Adipocyte (in vitro differentiated cells): ENCODE data around the gene TEK.

ENCODE experiments used
- DNase-seq: peaks from one replicate; pipeline ENCODE4 v3.0.0-alpha.2; 2015; ENCODE audit warnings: low read depth
- H3K27me3 ChIP-seq: replicated peaks from 2 replicates; pipeline ENCODE4 v1.7.0; 2013; ENCODE audit warnings: mild to moderate bottlenecking, low read length, moderate library complexity; ENCODE audit not compliant: control insufficient read depth, insufficient read depth
- H3K36me3 ChIP-seq: 2 replicates; pipeline ENCODE4 v1.7.0; 2013; ENCODE audit warnings: low read length, mild to moderate bottlenecking, moderate library complexity; ENCODE audit not compliant: control insufficient read depth, insufficient read depth, severe bottlenecking
- H3K4me1 ChIP-seq: 2 replicates; pipeline ENCODE4 v1.7.0; 2013; ENCODE audit warnings: mild to moderate bottlenecking, low read length, moderate library complexity; ENCODE audit not compliant: control insufficient read depth, insufficient read depth
- H3K4me3 ChIP-seq: 2 replicates; pipeline ENCODE4 v1.7.0; 2013; ENCODE audit warnings: mild to moderate bottlenecking, low read length, moderate library complexity
- H3K9ac ChIP-seq: 2 replicates; pipeline ENCODE4 v1.7.0; 2013; ENCODE audit warnings: mild to moderate bottlenecking, low read length, moderate library complexity
- H3K9me3 ChIP-seq: 2 replicates; pipeline ENCODE4 v1.7.0; 2013; ENCODE audit warnings: mild to moderate bottlenecking, low read length, moderate library complexity; ENCODE audit not compliant: control insufficient read depth

The TEK gene

DNA sequence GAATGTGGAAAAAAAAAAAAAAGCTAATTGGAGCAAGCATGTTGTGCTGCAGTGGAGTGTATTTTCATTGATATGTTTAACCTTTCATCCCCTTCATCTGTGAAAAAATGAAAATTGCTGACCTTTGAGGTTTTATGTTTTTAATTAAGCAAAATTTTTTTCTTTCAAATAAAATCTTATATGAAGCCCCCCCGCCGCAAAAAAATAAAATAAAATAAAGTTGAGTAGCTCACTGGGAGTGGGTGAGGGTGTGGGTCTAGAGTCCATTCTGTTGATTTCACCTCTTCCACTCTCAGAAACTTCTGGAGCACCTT is 43.3 kb downstream of the TEK start:
- Histone ChIP-seq H3K9ac (no peak overlapping the region), H3K36me3 (no peaks in the 10 kb centered on the region), H3K4me1 (peaks cover 32% of the 10 kb centered on the region), H3K4me3 (no peak overlapping the region), H3K9me3 (no peaks in the 10 kb centered on the region), H3K27me3 (no peaks in the 10 kb centered on the region)
- DNase-seq, result no peak

DNA sequence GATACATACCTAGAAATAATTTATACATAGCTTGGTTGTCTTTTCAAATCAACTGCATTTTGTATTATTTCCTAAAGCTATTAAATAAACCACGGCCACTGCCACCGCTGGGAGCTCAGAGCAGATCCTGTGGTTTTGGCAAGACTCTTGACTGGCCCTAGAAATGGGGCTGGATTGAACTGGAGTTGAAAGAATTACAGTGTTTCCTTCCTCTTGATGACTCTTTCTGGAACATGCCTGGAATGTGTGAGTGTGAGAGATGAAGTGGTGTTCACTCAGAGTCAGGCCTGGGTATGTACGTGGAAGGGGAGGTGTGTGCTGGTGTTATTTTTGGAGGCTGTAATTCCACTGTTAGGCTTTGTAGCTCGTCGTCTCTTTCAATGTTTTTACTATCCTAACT is 45.9 kb downstream of the TEK start:
- H3K9ac ChIP-seq, result no peak overlapping the region
- DNase-seq, result peak; percentile 65

GRCh38 chr9:27157097-27157496 is 48.1 kb downstream of the TEK start:
- Histone ChIP-seq H3K4me3 (no peak overlapping the region), H3K9me3 (no peaks in the 10 kb centered on the region), H3K36me3 (no peaks in the 10 kb centered on the region), H3K9ac (no peak overlapping the region), H3K4me1 (peaks cover 15% of the 10 kb centered on the region), H3K27me3 (no peaks in the 10 kb centered on the region)
- DNase-seq, result peak; percentile 37

More for the DNA sequence above, 45.9 kb downstream of the TEK start:
- Histone ChIP-seq H3K36me3 (no peaks in the 10 kb centered on the region), H3K4me1 (peaks cover 32% of the 10 kb centered on the region), H3K9me3 (no peaks in the 10 kb centered on the region), H3K27me3 (no peaks in the 10 kb centered on the region), H3K4me3 (no peak overlapping the region)

DNA sequence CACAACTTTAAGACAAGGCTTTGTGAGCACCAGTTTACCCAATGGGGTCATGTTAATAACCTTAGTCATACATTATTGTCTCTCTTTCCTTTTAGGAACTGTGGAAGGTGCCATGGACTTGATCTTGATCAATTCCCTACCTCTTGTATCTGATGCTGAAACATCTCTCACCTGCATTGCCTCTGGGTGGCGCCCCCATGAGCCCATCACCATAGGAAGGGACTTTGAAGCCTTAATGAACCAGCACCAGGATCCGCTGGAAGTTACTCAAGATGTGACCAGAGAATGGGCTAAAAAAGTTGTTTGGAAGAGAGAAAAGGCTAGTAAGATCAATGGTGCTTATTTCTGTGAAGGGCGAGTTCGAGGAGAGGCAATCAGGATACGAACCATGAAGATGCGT is 48.7 kb downstream of the TEK start:
- Histone ChIP-seq H3K4me3 (no peak overlapping the region), H3K36me3 (no peaks in the 10 kb centered on the region), H3K4me1 (peaks cover 11% of the 10 kb centered on the region), H3K27me3 (no peaks in the 10 kb centered on the region), H3K9me3 (no peaks in the 10 kb centered on the region), H3K9ac (no peak overlapping the region)
- no peak for DNase-seq

DNA sequence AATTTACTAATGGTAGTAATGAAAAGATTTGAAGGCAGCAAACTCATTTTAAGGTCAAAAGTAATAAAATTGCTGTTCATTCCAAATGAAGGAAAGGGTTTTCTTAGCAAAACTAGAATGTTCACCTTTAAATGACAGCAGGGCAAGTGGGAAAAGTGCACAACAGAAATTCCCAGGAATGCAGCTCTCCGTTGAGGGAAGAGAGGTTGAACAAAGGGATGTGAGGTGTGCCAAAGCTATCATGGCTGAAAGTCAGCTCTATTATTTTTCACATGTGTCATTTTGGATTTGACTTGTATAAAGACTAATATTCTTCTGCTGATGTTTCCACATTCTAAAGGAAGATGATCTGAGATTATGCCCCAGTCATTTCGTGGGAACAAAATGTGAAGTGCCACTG is 51.6 kb downstream of the TEK start:
- Histone ChIP-seq H3K36me3 (no peaks in the 10 kb centered on the region), H3K4me1 (no peaks in the 10 kb centered on the region), H3K9ac (no peak overlapping the region), H3K4me3 (no peak overlapping the region), H3K9me3 (no peaks in the 10 kb centered on the region), H3K27me3 (no peaks in the 10 kb centered on the region)
- DNase-seq, result no peak

DNA sequence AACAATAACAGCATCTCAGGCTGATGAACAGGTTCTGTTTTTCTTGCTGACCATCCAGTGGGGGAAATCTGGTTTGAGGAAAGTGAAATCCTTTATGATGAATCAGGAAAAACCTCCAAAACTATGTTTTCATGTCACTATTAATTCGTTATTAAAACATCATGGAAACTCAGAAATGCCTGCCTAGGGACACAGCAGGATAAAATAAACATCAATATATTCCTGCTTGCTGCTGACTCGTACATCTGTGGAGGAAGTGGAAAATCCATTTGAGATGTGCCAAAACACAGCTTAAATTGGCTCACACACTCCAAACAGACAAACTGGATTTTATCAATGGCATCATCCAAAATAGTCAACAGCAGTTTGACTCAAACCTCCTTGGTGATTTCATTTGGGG is 53.0 kb downstream of the TEK start:
- no peak overlapping the region for H3K9ac ChIP-seq
- H3K4me3 ChIP-seq, result no peak overlapping the region
- no peaks in the 10 kb centered on the region for H3K9me3 ChIP-seq
- no peaks in the 10 kb centered on the region for H3K36me3 ChIP-seq
- peak; percentile 47 for DNase-seq
- no peaks in the 10 kb centered on the region for H3K27me3 ChIP-seq
- H3K4me1 ChIP-seq, result no peaks in the 10 kb centered on the region

GRCh38 chr9:27165068-27165467 is 56.0 kb downstream of the TEK start:
- Histone ChIP-seq H3K4me3 (no peak overlapping the region), H3K9ac (no peak overlapping the region), H3K36me3 (no peaks in the 10 kb centered on the region), H3K27me3 (no peaks in the 10 kb centered on the region), H3K4me1 (no peaks in the 10 kb centered on the region), H3K9me3 (no peaks in the 10 kb centered on the region)
- no peak for DNase-seq

GRCh38 chr9:27165670-27166069 is 56.6 kb downstream of the TEK start:
- Histone ChIP-seq H3K4me3 (no peak overlapping the region), H3K36me3 (no peaks in the 10 kb centered on the region), H3K9me3 (no peaks in the 10 kb centered on the region), H3K9ac (no peak overlapping the region), H3K4me1 (no peaks in the 10 kb centered on the region), H3K27me3 (no peaks in the 10 kb centered on the region)
- DNase-seq, result no peak

- no peak overlapping the region for H3K4me3 ChIP-seq
- no peaks in the 10 kb centered on the region for H3K4me1 ChIP-seq
- H3K36me3 ChIP-seq, result no peaks in the 10 kb centered on the region
- no peak overlapping the region for H3K9ac ChIP-seq
- DNase-seq, result peak; percentile 34
- no peaks in the 10 kb centered on the region for H3K9me3 ChIP-seq
- H3K27me3 ChIP-seq, result no peaks in the 10 kb centered on the region
Measured at GRCh38 chr9:27168496-27168895, 59.5 kb downstream of the TEK start.

- Histone ChIP-seq H3K36me3 (no peaks in the 10 kb centered on the region), H3K4me3 (no peak overlapping the region), H3K27me3 (no peaks in the 10 kb centered on the region), H3K9ac (no peak overlapping the region), H3K4me1 (no peaks in the 10 kb centered on the region), H3K9me3 (no peaks in the 10 kb centered on the region)
- no peak for DNase-seq
Measured at GRCh38 chr9:27168951-27169350, 59.9 kb downstream of the TEK start.

DNA sequence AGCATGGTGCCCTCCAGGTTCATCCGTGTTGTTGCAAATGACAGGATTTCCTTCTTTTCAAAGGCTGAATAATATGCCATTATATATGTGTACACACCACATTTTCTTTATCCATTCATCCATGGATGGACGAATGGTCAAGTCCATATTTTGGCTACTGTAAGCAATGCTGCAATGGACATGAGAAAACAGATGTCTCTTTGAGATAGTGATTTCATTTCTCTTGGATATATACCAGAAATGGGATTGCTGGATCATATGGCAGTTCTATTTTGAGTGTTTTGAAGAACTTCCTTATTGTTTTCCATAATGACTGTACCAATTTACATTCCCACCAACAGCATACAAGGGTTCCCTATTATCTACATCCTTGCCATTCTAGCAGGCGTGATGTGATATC is 67.9 kb downstream of the TEK start:
- no peak overlapping the region for H3K4me3 ChIP-seq

GRCh38 chr9:27179245-27179865 is 70.3 kb downstream of the TEK start:
- Histone ChIP-seq H3K27me3 (no peaks in the 10 kb centered on the region), H3K4me3 (no peak overlapping the region), H3K9ac (no peak overlapping the region), H3K36me3 (no peaks in the 10 kb centered on the region), H3K4me1 (peaks cover 9% of the 10 kb centered on the region), H3K9me3 (no peaks in the 10 kb centered on the region)
- no peak for DNase-seq

More for the DNA sequence above, 67.9 kb downstream of the TEK start:
- H3K36me3 ChIP-seq, result no peaks in the 10 kb centered on the region
- DNase-seq, result no peak
- H3K4me1 ChIP-seq, result no peaks in the 10 kb centered on the region
- H3K9me3 ChIP-seq, result no peaks in the 10 kb centered on the region
- H3K27me3 ChIP-seq, result no peaks in the 10 kb centered on the region
- no peak overlapping the region for H3K9ac ChIP-seq
